Ishikawa (cell line): ENCODE data around the gene DST.

Source experiments
- CEBPB ChIP-seq: IDR thresholded peaks from 2 replicates; pipeline ENCODE4 v1.6.1; 2012
- CREB1 ChIP-seq: IDR thresholded peaks from 2 replicates; pipeline ENCODE4 v1.6.1; 2012; ENCODE audit warnings: low read depth
- EGR1 ChIP-seq: IDR thresholded peaks from 2 replicates; pipeline ENCODE4 v1.6.1; 2012
- EP300 ChIP-seq: IDR thresholded peaks from 2 replicates; pipeline ENCODE4 v1.6.1; 2012; ENCODE audit warnings: borderline replicate concordance
- FOXM1 ChIP-seq: IDR thresholded peaks from 2 replicates; pipeline ENCODE4 v1.6.1; 2012; ENCODE audit warnings: low read depth, borderline replicate concordance
- MAX ChIP-seq: IDR thresholded peaks from 2 replicates; pipeline ENCODE4 v1.6.1; 2012
- NFIC ChIP-seq: IDR thresholded peaks from 2 replicates; pipeline ENCODE4 v1.6.1; 2012
- RAD21 ChIP-seq: IDR thresholded peaks from 2 replicates; pipeline ENCODE4 v1.6.1; 2012; ENCODE audit warnings: low read depth
- REST ChIP-seq: IDR thresholded peaks from 2 replicates; pipeline ENCODE4 v1.6.1; 2012; ENCODE audit warnings: low read depth, mild to moderate bottlenecking
- TAF1 ChIP-seq: IDR thresholded peaks from 2 replicates; pipeline ENCODE4 v1.6.1; 2012; ENCODE audit warnings: low read depth, mild to moderate bottlenecking
- TCF12 ChIP-seq: IDR thresholded peaks from 2 replicates; pipeline ENCODE4 v1.6.1; 2012; ENCODE audit warnings: low read depth
- TEAD4 ChIP-seq: IDR thresholded peaks from 2 replicates; pipeline ENCODE4 v1.6.1; 2012
- USF1 ChIP-seq: IDR thresholded peaks from 2 replicates; pipeline ENCODE4 v1.6.1; 2012
- YY1 ChIP-seq: IDR thresholded peaks from 2 replicates; pipeline ENCODE4 v1.6.1; 2012; ENCODE audit warnings: low read depth
- ZBTB7A ChIP-seq: IDR thresholded peaks from 2 replicates; pipeline ENCODE4 v1.6.1; 2012; ENCODE audit warnings: low read depth

Gene DST

GRCh38 chr6:56524891-56525703 lies 117.6 kb downstream of the DST start:
- TF ChIP-seq CEBPB (no peak), EP300 (no peak), YY1 (no peak), MAX (no peak), NFIC (no peak), TEAD4 (no peak), FOXM1 (no peak), TAF1 (no peak), ZBTB7A (no peak), REST (no peak)

GRCh38 chr6:56522495-56523270 lies 120.0 kb downstream of the DST start:
- TF ChIP-seq ZBTB7A (no peak), TAF1 (no peak), REST (no peak), NFIC (no peak), TCF12 (no peak), EGR1 (no peak)

- TF ChIP-seq ZBTB7A (no peak), RAD21 (no peak), CEBPB (no peak), REST (no peak), FOXM1 (no peak), EGR1 (no peak), TEAD4 (no peak), YY1 (no peak), USF1 (no peak)
Observed at GRCh38 chr6:56521976-56522375, 120.7 kb downstream of the DST start.

- TF ChIP-seq CREB1 (no peak), USF1 (no peak), REST (no peak), ZBTB7A (no peak)
Observed at GRCh38 chr6:56521454-56521853, 121.2 kb downstream of the DST start.
